ENCODE measurements around the gene UBR3. TPM values are rescaled to one million over a fixed set of nuclear protein-coding genes. Genes with fewer than 3 reads are reported as not detected.

Gene UBR3, protein sequence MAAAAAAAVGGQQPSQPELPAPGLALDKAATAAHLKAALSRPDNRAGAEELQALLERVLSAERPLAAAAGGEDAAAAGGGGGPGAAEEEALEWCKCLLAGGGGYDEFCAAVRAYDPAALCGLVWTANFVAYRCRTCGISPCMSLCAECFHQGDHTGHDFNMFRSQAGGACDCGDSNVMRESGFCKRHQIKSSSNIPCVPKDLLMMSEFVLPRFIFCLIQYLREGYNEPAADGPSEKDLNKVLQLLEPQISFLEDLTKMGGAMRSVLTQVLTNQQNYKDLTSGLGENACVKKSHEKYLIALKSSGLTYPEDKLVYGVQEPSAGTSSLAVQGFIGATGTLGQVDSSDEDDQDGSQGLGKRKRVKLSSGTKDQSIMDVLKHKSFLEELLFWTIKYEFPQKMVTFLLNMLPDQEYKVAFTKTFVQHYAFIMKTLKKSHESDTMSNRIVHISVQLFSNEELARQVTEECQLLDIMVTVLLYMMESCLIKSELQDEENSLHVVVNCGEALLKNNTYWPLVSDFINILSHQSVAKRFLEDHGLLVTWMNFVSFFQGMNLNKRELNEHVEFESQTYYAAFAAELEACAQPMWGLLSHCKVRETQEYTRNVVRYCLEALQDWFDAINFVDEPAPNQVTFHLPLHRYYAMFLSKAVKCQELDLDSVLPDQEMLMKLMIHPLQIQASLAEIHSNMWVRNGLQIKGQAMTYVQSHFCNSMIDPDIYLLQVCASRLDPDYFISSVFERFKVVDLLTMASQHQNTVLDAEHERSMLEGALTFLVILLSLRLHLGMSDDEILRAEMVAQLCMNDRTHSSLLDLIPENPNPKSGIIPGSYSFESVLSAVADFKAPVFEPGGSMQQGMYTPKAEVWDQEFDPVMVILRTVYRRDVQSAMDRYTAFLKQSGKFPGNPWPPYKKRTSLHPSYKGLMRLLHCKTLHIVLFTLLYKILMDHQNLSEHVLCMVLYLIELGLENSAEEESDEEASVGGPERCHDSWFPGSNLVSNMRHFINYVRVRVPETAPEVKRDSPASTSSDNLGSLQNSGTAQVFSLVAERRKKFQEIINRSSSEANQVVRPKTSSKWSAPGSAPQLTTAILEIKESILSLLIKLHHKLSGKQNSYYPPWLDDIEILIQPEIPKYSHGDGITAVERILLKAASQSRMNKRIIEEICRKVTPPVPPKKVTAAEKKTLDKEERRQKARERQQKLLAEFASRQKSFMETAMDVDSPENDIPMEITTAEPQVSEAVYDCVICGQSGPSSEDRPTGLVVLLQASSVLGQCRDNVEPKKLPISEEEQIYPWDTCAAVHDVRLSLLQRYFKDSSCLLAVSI (N-terminal part only)
- total RNA-seq (2022; extraction: Qiagen RNA extraction; ENCODE audit: low read depth), result 9.9 to 13.1 TPM (median 10.5 TPM) in 5 replicates

DNA sequence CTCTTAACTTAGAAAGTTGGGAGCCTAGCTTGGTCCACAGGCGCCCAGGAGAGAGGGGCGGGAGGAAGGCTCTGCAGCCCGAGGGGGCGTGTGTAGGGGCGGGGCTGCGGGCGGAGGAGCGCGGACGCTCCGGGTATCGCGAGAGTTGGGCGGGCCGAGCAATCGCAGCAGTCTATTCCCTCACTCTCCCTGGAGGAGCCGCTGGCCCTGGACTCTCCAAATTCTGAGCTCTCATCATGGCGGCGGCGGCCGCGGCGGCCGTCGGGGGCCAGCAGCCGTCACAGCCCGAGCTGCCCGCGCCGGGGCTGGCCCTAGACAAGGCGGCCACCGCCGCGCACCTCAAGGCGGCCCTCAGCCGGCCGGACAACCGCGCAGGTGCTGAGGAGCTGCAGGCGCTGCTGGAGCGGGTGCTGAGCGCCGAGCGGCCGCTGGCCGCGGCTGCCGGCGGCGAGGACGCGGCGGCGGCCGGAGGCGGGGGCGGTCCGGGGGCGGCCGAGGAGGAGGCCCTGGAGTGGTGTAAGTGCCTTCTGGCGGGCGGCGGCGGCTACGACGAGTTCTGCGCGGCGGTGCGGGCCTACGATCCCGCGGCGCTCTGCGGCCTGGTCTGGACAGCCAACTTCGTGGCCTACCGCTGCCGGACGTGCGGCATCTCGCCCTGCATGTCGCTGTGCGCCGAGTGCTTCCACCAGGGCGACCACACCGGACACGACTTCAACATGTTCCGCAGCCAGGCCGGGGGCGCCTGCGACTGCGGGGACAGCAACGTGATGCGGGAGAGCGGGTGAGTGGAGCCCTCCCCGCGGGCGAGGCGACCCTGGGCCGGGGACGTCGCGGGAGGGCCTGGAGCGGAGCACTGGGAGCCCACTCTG lies at the start of gene UBR3:
Gene UBR3, plus strand, starts transcription at position 183 of the 869 bp plus-strand sequence. Its CDS starts 54 bp downstream, at position 237.

DNA sequence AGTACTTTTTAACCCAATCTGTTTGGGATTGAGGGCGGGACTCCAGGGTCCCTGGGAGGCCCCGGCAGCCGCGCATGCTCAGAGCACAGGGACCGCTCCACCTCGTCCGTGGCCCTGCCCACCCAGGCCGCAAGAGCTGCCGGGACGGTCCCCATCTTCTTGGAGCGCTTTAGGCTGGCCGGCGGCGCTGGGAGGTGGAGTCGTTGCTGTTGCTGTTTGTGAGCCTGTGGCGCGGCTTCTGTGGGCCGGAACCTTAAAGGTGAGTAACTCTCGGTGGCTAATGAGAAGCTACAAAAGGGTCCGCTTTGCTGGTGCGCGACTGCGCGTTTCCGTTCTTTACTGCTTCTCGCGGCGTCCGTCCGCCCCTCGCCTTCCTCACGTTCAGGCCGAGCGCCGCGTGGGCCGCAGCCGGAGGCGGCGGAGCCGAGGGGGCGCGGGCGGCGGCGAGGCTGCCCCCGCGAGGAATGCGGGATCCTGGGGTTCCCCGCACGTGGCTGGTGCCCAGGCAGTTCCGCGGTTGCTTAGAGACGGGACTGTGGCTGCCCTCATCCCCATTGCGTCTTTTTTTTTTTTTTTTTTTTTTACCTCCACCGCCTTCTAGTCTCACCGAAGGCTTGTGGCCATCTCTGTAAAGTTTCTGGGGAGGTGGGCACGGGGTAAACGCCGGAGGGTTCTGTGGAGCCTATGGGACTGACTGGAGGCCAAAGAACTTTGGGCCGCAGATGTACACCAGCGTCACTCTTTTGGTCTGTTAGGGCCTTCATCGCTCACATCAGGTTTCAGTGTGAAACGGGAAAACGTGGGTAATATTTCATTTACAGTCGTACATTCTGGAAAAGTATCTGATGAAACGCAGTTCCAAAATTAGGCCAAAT lies 28.3 kb upstream of the UBR3 start, which contains the start of gene SSB:
Gene SSB, plus strand, starts transcription at position 154 of the 875 bp plus-strand sequence. CDS start 2,090 bp downstream, outside the sequence.

DNA sequence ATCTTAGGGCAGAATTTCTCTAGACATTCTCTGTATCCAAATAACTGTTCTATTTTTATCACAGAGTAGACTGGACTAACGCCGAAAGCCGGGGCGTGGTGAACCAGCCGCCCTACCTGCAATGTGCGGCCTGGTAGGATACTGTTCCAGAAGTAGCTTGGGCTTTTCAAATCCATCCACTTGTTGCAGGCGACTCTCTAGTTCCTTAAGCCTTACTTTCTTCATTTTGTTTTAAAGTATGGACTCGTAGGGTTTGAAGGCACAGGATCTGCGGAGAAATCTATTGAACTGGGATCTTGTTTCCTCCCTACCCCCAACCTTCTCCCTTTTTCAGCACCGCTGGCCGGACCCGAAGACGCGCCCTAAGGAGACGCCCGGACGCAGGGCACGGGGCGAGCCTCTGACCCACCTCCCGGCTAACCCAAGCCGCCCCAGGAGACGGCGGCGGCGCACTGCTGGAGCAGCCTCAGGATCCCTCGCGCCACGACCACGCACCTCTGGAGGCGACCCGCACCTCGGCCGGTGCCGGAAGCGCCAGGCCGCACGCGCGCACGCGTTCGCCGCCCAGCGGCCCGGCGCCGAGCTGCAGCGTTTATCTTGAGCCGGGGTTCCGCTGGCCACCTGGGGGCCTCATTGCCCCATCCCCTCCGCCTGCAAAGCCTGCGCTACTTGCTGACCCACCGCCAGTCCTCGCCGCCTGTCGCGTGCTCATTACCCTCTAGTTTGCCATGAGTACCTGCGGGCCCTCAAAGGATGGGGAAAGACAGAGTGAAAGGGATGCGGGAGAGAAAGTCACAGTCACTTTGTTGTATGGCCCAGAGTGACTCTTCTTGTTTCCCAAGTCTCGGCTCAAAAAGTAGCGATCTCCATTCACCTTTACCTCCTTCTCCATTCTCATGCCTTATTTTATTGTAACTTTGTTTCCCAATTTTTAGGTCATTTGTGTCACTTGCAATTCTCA lies 2.6 kb upstream of the UBR3 start, which contains the start of gene METTL5:
Gene METTL5, minus strand, starts transcription at position 533 of the 961 bp plus-strand sequence. Its CDS starts 308 bp downstream, at position 225.

Other genes with a start within 250 kb of the UBR3 start
- 33.5 to 58.6 TPM (median 43.4 TPM) in 5 replicates for gene PPIG, start 243.1 kb upstream of the UBR3 start, total RNA-seq (2022; extraction: Qiagen RNA extraction; ENCODE audit: low read depth)
- gene CFAP210, start 133.0 kb upstream of the UBR3 start, total RNA-seq (2022; extraction: Qiagen RNA extraction; ENCODE audit: low read depth), result 0.27 to 0.64 TPM (median 0.33 TPM) in 5 replicates
- gene PHOSPHO2, start 133.0 kb upstream of the UBR3 start, total RNA-seq (2022; extraction: Qiagen RNA extraction; ENCODE audit: low read depth), result 3.0 to 4.2 TPM (median 3.4 TPM) in 5 replicates
- 6.3 to 12.4 TPM (median 9.5 TPM) in 5 replicates for gene KLHL23, start 93.6 kb upstream of the UBR3 start, total RNA-seq (2022; extraction: Qiagen RNA extraction; ENCODE audit: low read depth)
- gene SSB, start 28.6 kb upstream of the UBR3 start, total RNA-seq (2022; extraction: Qiagen RNA extraction; ENCODE audit: low read depth), result 136 to 192 TPM (median 143 TPM) in 5 replicates
- 65.2 to 94.8 TPM (median 66.2 TPM) in 5 replicates for gene METTL5, start 2.5 kb upstream of the UBR3 start, total RNA-seq (2022; extraction: Qiagen RNA extraction; ENCODE audit: low read depth)

Data from A549 treated with CpdA at 1 μM for 4 hours (cell line).